Activated CD4-positive, alpha-beta T cell treated with anti-CD3 and anti-CD28 coated beads, Interleukin-2, amount 50 U/mL, for 24 hours (primary cell): Measurements from ENCODE around the gene PDCL2.
"Not testable (repeated sequence)": the region's sequence is repeated elsewhere in the genome, so short reads cannot be mapped to it uniquely, and the experiment has no call there.

Experiments
- DNase-seq, 2 donors: peaks; one replicate each; pipeline ENCODE4 v3.0.0-alpha.2; 2020; ENCODE audit warnings: low read depth in 1 of 2, low spot score in 1 of 2

Gene PDCL2

GRCh38 chr4:55598641-55599040, 6.6 kb upstream of the PDCL2 start:
- no peak for DNase-seq

- no peak for DNase-seq
Measured at GRCh38 chr4:55588160-55588559, 3.9 kb downstream of the PDCL2 start.

- not testable (repeated sequence) for DNase-seq
Measured at GRCh38 chr4:55582773-55583172, 9.3 kb downstream of the PDCL2 start.

- no peak for DNase-seq
Measured at GRCh38 chr4:55578341-55579010, 13.6 kb downstream of the PDCL2 start.

- no peak for DNase-seq
Measured at GRCh38 chr4:55575513-55575912, 16.5 kb downstream of the PDCL2 start.

- no peak for DNase-seq
Measured at GRCh38 chr4:55574252-55574651, 17.8 kb downstream of the PDCL2 start.

DNA sequence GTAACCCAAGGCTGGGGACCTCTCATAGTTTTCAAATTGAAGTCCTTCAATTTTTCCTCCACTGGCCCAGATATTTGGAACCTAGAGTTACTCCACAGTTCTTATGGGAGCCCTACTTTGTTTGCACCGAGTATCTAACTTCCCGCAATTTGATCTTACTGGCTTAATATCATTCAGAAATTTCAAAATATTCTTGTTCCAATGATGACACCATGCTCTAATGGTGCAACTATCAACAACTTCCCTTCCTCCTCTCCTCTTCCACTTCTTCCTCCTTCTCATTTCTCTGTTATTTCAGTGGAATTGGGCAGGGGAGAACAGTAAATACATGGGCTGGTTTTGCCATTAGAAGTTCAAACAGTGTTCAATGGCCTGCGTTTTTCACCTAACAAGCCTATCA, 20.2 kb downstream of the PDCL2 start:
- DNase-seq: no peak

DNA sequence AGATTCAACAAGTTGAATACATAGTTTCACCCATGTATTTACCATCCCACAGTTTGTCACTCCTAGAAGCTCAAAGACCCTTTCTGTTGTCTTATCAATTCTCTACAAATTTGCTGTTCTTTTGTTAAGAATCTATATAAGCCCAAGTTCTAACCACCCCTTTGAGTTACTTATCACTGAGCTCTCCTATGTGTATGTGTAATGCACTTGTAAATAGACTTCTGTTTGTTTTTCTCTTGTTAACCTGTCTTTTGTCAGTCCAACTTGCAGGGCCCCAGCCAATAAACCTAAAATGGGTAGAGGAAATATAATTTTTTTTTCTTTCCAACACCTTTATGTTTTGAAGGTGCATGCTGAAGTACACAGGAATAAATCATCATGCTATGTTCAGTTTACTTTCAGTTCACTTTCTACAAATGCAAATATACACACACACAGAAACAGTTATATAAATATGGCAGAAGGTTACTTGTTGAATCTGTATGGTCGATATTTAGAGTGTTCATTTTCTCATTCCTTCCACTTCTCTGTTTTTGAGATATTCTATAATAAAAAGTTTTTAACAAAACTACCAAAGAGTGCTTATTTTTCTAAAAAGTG, 23.0 kb downstream of the PDCL2 start:
- DNase-seq: no peak

GRCh38 chr4:55561889-55562288, 30.2 kb downstream of the PDCL2 start:
- no peak for DNase-seq

DNA sequence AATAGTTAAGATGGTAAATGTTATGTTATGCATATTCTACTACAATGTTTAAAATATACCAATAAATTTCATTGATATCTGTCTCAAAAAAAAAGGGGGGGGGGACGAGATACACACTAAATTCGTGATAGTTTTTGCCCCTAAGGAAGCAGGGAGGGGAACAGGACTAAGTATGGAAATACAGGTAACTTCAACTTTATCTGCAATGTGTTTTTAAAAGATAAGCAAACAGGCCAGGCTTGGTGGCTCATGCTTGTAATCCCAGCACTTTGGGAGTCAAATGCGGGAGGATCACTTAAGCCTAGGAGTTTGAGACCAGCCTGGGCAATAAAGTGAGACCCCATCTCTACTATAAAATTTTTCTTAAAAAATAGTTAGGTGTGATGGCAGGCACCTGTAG, 31.9 kb downstream of the PDCL2 start:
- DNase-seq: no peak

DNA sequence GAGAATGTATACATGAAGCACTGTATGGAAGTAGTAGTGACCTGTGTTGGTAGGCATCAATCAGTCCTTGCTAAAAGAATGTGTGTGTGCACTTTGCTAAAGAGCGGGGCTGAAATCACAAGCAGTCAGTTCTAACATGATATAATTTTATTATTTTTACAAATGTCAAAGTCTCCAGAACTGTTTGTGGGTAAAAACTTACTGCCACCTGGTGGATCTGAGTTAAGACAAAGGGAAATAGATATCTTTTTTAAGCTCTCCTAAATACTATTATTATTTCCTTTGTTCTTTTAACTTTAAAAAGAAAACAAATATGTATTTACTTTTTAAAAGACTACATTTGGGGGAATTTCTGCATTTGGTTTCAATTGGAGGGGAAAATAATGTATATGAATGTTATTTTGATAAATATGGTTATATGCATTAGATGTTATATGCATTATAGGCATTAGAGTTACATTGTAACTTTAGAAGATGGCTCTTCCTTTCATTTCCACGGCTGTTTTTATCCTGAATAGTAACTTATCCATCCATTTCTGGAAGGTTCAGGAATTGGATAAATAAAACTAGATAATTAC, 37.5 kb downstream of the PDCL2 start:
- no peak for DNase-seq

GRCh38 chr4:55553441-55554201, 38.4 kb downstream of the PDCL2 start:
- DNase-seq: no peak

DNA sequence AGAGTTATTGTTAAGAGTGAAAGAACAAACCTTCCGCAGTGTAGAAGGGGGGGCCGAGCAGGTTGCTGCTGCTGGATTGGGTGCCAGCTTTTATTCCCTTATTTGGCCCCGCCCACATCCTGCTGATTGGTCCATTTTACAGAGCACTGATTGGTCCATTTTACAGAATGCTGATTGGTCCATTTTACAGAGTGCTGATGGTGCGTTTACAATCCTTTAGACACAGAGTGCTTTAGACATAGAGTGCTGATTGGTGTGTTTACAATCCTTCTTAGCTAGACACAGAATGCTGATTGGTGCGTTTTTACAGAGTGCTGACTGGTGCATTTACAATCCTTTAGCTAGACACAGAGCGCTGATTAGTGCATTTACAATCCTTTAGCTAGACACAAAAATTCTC, 40.1 kb downstream of the PDCL2 start:
- DNase-seq: not testable (repeated sequence)

DNA sequence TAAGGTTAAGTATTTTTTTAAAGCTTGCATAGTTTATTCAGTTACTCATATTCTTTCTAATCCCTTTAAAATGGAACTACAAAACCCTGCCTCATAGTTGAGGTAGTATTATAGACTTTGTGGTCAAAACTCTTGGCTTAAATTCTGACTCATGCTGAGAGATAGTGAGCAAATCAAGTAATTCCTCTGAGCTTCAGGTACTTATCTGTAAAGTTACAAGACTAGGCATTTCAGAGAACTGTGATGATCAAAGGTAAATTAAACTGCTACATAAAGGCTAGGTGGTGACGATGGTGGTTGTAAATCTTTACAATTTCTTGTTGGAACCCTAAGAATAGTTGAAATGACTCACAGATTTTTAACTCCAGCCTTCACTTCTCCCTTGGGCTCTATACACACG, 42.2 kb downstream of the PDCL2 start:
- no peak for DNase-seq

DNA sequence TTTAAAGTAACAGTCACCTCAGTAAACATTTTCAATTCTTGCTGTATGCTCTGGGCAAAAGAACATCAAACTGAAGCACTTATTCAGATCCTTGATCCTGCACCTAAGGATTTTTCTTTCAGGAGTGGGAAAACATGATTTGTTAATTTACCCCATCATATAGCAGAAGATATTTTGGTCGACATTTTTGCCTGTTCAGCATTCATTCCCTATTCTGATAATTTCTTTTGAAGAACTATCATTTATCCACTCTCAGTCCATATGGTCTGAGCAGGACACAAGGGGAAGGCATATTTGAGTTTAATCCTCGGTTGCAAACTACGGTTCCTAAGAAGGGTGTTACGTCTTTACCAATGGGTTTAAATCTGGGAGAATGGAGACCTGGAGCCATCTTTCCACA, 44.1 kb downstream of the PDCL2 start:
- DNase-seq: no peak

DNA sequence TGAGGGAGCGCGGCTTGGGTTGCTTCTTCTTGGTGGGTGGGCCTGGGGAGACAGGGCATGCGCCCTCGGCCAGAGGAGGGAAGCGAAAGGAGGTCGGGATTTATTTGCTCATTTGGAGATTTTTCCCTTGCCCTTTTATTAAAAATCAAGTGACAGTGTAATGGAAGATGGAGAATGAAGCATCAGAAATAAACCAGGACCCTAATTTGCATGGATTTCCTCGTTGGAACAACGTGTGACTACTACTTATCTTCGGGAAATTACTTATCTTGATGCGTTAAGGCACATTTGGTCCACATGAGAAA, 44.6 kb downstream of the PDCL2 start:
- DNase-seq: no peak

DNA sequence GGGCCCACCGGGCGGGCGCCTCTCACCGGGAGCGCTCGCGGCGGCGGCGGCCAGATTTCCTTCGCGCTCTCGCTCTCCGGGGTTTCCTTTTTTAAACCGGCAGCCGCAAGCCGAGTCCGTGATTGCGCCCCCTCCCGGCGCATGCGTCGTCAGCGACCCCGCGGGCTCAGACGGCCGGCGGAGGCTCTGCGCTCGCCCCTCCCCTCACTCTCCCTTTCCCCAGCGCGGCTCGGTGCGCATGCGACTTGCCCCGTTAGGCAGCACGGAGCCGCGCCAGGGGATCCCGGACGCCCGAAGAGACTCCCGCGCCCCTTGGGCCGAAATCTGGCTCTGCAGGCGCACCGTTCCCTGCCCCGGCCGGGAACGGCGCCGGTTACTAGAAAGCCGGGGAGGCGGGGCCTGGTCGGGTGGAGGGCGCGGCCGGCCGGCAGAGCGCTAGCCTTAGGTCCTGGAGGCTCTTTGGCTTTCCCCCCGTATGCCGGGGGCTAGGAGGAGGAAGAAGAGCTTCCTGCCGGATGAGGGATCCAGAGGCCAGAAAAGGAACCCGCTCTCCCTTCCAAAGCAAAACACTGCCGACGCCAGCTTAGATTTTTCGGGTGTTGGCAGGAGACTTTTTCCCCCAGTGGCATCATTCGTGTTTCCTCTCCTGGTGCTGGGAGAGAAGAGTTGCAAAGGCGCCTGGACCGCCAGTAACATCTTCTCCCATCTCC, 45.1 kb downstream of the PDCL2 start, which contains the start of gene CLOCK:
TSS of gene CLOCK (minus strand) at position 154 of the 710 bp plus-strand sequence. CDS start 64,124 bp downstream, outside the sequence.
- DNase-seq: peak; percentile 76 to 78

GRCh38 chr4:55546506-55546755, 45.6 kb downstream of the PDCL2 start:
- peak in 1 of 2 donors; percentile 39 for DNase-seq

GRCh38 chr4:55545641-55546505, 46.2 kb downstream of the PDCL2 start:
- peak; percentile 25 to 39 for DNase-seq

- no peak for DNase-seq
Measured at GRCh38 chr4:55545151-55545550, 46.9 kb downstream of the PDCL2 start.

- DNase-seq: no peak
Measured at GRCh38 chr4:55543858-55544257, 48.2 kb downstream of the PDCL2 start.
